Caco-2 (cell line): Measurements from ENCODE around the gene CD300LB. TPM values are rescaled to one million over a fixed set of nuclear protein-coding genes. Genes with fewer than 3 reads are reported as not detected.

ENCODE experiments used
- Bru-seq: library from RNA; stranded (reverse); fragments of 400-500 nt; gene quantifications from one replicate; lab custom pipeline; 2021; lab: Mats Ljungman, UMichigan
- BruChase-seq, 2 experiments: library from RNA; stranded (reverse); fragments of 400-500 nt; gene quantifications; one replicate each; lab custom pipeline; 2021; lab: Mats Ljungman, UMichigan
- BruUV-seq: library from RNA; stranded (reverse); fragments of 400-500 nt; replicated peaks from 2 replicates; lab custom pipeline; 2021; lab: Mats Ljungman, UMichigan
- CTCF ChIA-PET: fragments of 300-600 bp; sonication (Branson Sonifier 250); formaldehyde crosslinking; loops from one replicate; lab custom pipeline; 2022; ENCODE audit warnings: antibody characterized with exemption; lab: Charles Lee
- POLR2A ChIA-PET: fragments of 300-600 bp; sonication (Branson Sonifier 250); formaldehyde crosslinking; loops from one replicate; lab custom pipeline; 2022; ENCODE audit warnings: antibody characterized with exemption; lab: Charles Lee
- DNase-seq, 2 experiments: peaks; one replicate each; pipeline versions ENCODE4 v3.0.0 to v3.0.0-alpha.2; 2020 to 2022
- H3K27me3 ChIP-seq: replicated peaks from 2 replicates; pipeline ENCODE4 v1.6.0; 2011; ENCODE audit warnings: low read length; ENCODE audit not compliant: control insufficient read depth, insufficient read depth
- H3K36me3 ChIP-seq: 2 replicates; pipeline ENCODE4 v1.5.1; 2011; ENCODE audit warnings: low read length; ENCODE audit not compliant: control insufficient read depth, insufficient read depth
- H3K4me1 ChIP-seq: fragments of 250-450 bp; sonication (Bioruptor Pico); 2 replicates; pipeline ENCODE4 v1.5.1; 2020; ENCODE audit warnings: mild to moderate bottlenecking
- H3K4me3 ChIP-seq: 2 replicates; pipeline ENCODE4 v1.5.1; 2011; ENCODE audit warnings: low read depth, mild to moderate bottlenecking, control low read depth, low read length
- H3K9me3 ChIP-seq: fragments of 250-450 bp; sonication (Bioruptor Pico); 2 replicates; pipeline ENCODE4 v1.5.1; 2020; ENCODE audit warnings: mild to moderate bottlenecking, moderate library complexity
- H3K27ac Mint-ChIP-seq: one replicate; pipeline ENCODE4 v1.8.0; 2022; ENCODE audit warnings: mixed read lengths; ENCODE audit not compliant: unreplicated experiment
- H3K27me3 Mint-ChIP-seq: one replicate; pipeline ENCODE4 v1.8.0; 2022; ENCODE audit warnings: mixed read lengths; ENCODE audit not compliant: insufficient read depth, unreplicated experiment
- H3K36me3 Mint-ChIP-seq: one replicate; pipeline ENCODE4 v1.8.0; 2022; ENCODE audit warnings: mild to moderate bottlenecking, mixed read lengths; ENCODE audit not compliant: insufficient read depth, unreplicated experiment
- H3K4me1 Mint-ChIP-seq: one replicate; pipeline ENCODE4 v1.8.0; 2022; ENCODE audit warnings: low read depth, mixed read lengths; ENCODE audit not compliant: unreplicated experiment
- H3K4me3 Mint-ChIP-seq: one replicate; pipeline ENCODE4 v1.8.0; 2022; ENCODE audit warnings: mild to moderate bottlenecking, moderate library complexity, mixed read lengths; ENCODE audit not compliant: unreplicated experiment
- H3K9me3 Mint-ChIP-seq: one replicate; pipeline ENCODE4 v1.8.0; 2022; ENCODE audit warnings: mixed read lengths; ENCODE audit not compliant: unreplicated experiment
- intact Hi-C: fragments of 100-400 bp; cut with micrococcal nuclease; formaldehyde crosslinking; loops from one replicate; pipeline ENCODE4 v1.10.0; 2022; ENCODE audit not compliant: unreplicated experiment
- long read RNA-seq: library from polyadenylated mRNA; stranded (forward); transcript quantifications from one replicate; pipeline ENCODE4 v2.0.0, GENCODE V29; 2022
- total RNA-seq: library from RNA; stranded (reverse); gene quantifications from 2 replicates; pipeline ENCODE4 v1.2.3, GENCODE V29; 2022
- TF ChIP-seq, protein P1 (sequence below), 2 experiments: fragments of 200-600 bp in 1 of 2; IDR thresholded peaks; 1 replicate in 1 of 2; 2 replicates in 1 of 2; pipeline versions ENCODE4 v1.5.1 to v1.8.0; 2011 to 2022; ENCODE audit warnings: antibody characterized with exemption in 1 of 2, control low read depth in 1 of 2, inconsistent platforms in 1 of 2, low read depth in 1 of 2, low read length in 1 of 2, mild to moderate bottlenecking in 1 of 2, moderate library complexity in 1 of 2; ENCODE audit not compliant: insufficient read depth in 1 of 2, severe bottlenecking in 1 of 2, unreplicated experiment in 1 of 2

The CD300LB gene
- total RNA-seq (not detected in 2 replicates), Bru-seq, nascent RNA (not detected), BruChase-seq, experiment 1, labeled RNA remaining after a 2-hour chase (not detected), BruChase-seq, experiment 2, labeled RNA remaining after a 6-hour chase (not detected)
- long read RNA-seq = 0 reads

DNA sequence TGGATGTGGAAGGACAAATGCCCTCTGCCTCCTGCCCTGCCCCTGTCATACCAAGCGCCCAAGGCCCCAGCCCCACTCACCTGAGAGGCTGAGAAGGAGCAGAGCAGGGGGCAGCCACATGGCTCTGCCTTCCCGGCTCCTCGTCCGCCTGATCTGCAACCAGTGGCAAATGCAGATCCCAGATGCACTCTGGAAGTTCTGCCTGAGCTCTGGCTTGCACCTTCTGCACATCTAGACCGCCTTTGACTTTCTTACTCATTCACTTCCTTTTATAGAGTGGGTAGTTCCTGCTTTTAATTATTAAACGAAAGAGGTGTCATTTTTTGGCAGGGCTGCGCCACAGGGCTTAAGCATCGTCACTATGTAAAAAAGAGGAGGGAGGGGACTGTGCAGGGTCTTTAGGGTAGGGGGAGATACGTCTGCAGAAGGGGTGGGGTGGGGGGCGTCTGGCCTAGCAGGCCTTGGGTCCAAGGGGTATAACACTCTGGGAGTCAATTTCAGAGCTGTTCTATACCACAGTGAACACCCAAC is at the start of gene CD300LB:
CD300LB (minus strand) TSS at position 245 of the 531 bp plus-strand sequence; CDS start at position 120, 125 bp downstream.
- Mint-ChIP-seq H3K27ac (no peak within 1 kb of the TSS), H3K36me3 (no peaks in the 10 kb centered on the region), H3K27me3 (peaks cover 20% of the 10 kb centered on the region), H3K9me3 (peaks cover under 1% of the 10 kb centered on the region), H3K4me1 (no peaks in the 10 kb centered on the region), H3K4me3 (no peak within 1 kb of the TSS)
- no peak for DNase-seq
- CTCF ChIA-PET = no interaction called here
- H3K27me3 ChIP-seq = no peaks in the 10 kb centered on the region
- intact Hi-C loops = loop anchor here (5.0 kb wide), 1 partner anchor 164 kb away; the partner anchor contains the start of gene GPR142
- H3K4me1 ChIP-seq = no peaks in the 10 kb centered on the region
- BruUV-seq = no TSS peak
- TF ChIP-seq, protein P1, sequence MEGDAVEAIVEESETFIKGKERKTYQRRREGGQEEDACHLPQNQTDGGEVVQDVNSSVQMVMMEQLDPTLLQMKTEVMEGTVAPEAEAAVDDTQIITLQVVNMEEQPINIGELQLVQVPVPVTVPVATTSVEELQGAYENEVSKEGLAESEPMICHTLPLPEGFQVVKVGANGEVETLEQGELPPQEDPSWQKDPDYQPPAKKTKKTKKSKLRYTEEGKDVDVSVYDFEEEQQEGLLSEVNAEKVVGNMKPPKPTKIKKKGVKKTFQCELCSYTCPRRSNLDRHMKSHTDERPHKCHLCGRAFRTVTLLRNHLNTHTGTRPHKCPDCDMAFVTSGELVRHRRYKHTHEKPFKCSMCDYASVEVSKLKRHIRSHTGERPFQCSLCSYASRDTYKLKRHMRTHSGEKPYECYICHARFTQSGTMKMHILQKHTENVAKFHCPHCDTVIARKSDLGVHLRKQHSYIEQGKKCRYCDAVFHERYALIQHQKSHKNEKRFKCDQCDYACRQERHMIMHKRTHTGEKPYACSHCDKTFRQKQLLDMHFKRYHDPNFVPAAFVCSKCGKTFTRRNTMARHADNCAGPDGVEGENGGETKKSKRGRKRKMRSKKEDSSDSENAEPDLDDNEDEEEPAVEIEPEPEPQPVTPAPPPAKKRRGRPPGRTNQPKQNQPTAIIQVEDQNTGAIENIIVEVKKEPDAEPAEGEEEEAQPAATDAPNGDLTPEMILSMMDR (IDR thresholded peaks at IDR 0.05; ENCODE audit: insufficient read depth in 1 of 2, low read depth in 1 of 2, low read length in 1 of 2, severe bottlenecking in 1 of 2, unreplicated experiment in 1 of 2) = no peak
- H3K4me3 ChIP-seq = no peak within 1 kb of the TSS
- POLR2A ChIA-PET = no interaction called here
- peaks cover 11% of the 10 kb centered on the region; the same call in 1 of the 2 replicates for H3K9me3 ChIP-seq
- H3K36me3 ChIP-seq = no peaks in the 10 kb centered on the region

DNA sequence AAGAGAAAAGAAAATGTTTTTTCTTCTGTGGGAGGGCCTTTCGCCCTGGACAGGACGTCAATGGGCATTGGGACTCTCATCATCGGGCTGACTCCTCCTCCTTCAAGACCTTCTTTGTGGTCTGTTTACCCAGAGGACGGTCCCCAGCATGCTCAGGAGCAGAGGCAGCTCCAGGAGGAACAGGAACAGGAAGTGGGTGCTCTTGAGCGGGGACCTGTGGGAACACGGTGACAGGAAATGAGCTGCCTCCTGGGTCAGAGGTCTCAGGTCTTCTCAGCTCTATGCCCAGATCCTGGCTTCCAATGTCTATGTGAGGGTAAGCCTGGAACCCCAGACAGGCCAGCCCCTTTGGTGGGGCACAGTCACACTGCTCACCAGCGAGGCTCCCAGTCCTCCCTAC is 48.6 kb upstream of the CD300LB start:
- no peaks in the 10 kb centered on the region for H3K36me3 Mint-ChIP-seq
- intact Hi-C loops = no loop called here
- ChIA-PET CTCF (no interaction called here), POLR2A (no interaction called here)
- H3K4me1 Mint-ChIP-seq = no peaks in the 10 kb centered on the region
- TF ChIP-seq, protein P1 (IDR thresholded peaks at IDR 0.05; ENCODE audit: insufficient read depth in 1 of 2, low read depth in 1 of 2, low read length in 1 of 2, severe bottlenecking in 1 of 2, unreplicated experiment in 1 of 2) = no peak
- no TSS peak for BruUV-seq
- no peaks in the 10 kb centered on the region for H3K4me1 ChIP-seq
- H3K4me3 ChIP-seq = no peak overlapping the region
- H3K27me3 ChIP-seq = no peaks in the 10 kb centered on the region
- no peak overlapping the region for H3K4me3 Mint-ChIP-seq
- DNase-seq = no peak
- no peaks in the 10 kb centered on the region for H3K36me3 ChIP-seq
- no peaks in the 10 kb centered on the region for H3K9me3 ChIP-seq
- no peak overlapping the region for H3K27ac Mint-ChIP-seq
- H3K27me3 Mint-ChIP-seq = peaks cover 8% of the 10 kb centered on the region
- H3K9me3 Mint-ChIP-seq = peaks cover 9% of the 10 kb centered on the region

DNA sequence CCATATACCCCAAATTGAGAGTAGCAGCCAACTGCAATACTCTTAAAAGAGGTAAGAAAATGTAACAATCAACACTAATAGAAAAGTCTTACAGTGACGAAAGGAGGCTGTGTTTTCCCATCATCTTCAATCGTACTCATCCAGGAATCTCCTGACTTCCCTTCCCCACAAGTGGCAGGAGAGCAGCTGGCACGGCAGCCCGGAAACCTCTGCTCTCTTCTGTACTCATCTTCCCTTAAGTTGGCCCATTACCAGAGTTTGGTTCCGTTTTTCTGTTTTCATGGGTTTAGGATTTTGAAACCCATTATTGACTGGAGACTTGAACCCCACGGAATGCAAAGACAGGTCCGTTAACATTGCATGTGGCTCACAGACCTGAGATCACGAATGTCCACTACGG is 47.7 kb upstream of the CD300LB start:
- H3K36me3 Mint-ChIP-seq = no peaks in the 10 kb centered on the region
- DNase-seq = no peak
- Histone ChIP-seq H3K27me3 (no peaks in the 10 kb centered on the region; the same call in 1 of the 2 replicates), H3K36me3 (no peaks in the 10 kb centered on the region), H3K9me3 (no peaks in the 10 kb centered on the region), H3K4me3 (no peak overlapping the region), H3K4me1 (no peaks in the 10 kb centered on the region)
- peaks cover 12% of the 10 kb centered on the region for H3K27me3 Mint-ChIP-seq
- peaks cover 9% of the 10 kb centered on the region for H3K9me3 Mint-ChIP-seq
- CTCF ChIA-PET = no interaction called here
- POLR2A ChIA-PET = no interaction called here
- intact Hi-C loops = no loop called here
- BruUV-seq = no TSS peak
- TF ChIP-seq, protein P1 (IDR thresholded peaks at IDR 0.05; ENCODE audit: insufficient read depth in 1 of 2, low read depth in 1 of 2, low read length in 1 of 2, severe bottlenecking in 1 of 2, unreplicated experiment in 1 of 2) = no peak
- H3K27ac Mint-ChIP-seq = no peak overlapping the region
- no peaks in the 10 kb centered on the region for H3K4me1 Mint-ChIP-seq
- no peak overlapping the region for H3K4me3 Mint-ChIP-seq
